NCI-H2107 treated with DMSO at 0.1 percent for 48 hours (cell line): Measurements from ENCODE around the gene KCNH4.
"Not testable (repeated sequence)": the region's sequence is repeated elsewhere in the genome, so short reads cannot be mapped to it uniquely, and the experiment has no call there.

Experiments
- DNase-seq: peaks from one replicate; lab custom pipeline; 2025; ENCODE audit not compliant: unreplicated experiment; lab: John Stamatoyannopoulos, UW

KCNH4 gene

GRCh38 chr17:42140690-42141089 is 40.3 kb downstream of the KCNH4 start:
- DNase-seq: not testable (repeated sequence)

GRCh38 chr17:42138749-42139492 is 42.0 kb downstream of the KCNH4 start:
- no peak for DNase-seq

GRCh38 chr17:42136654-42137051 is 44.3 kb downstream of the KCNH4 start:
- DNase-seq: no peak

GRCh38 chr17:42135664-42136653 is 45.0 kb downstream of the KCNH4 start:
- DNase-seq: no peak

- DNase-seq: no peak
These were observed 45.8 kb downstream of the KCNH4 start for GRCh38 chr17:42135151-42135550.

- DNase-seq: peak; percentile 91
These were observed 47.4 kb downstream of the KCNH4 start for GRCh38 chr17:42133461-42134041.

- peak; percentile 94 for DNase-seq
These were observed 48.0 kb downstream of the KCNH4 start for GRCh38 chr17:42132941-42133340.

- no peak for DNase-seq
These were observed 48.9 kb downstream of the KCNH4 start for GRCh38 chr17:42131981-42132432.

GRCh38 chr17:42131232-42131631 is 49.7 kb downstream of the KCNH4 start:
- DNase-seq: no peak

- no peak for DNase-seq
These were observed 50.5 kb downstream of the KCNH4 start for GRCh38 chr17:42130310-42130936.

- no peak for DNase-seq
These were observed 51.7 kb downstream of the KCNH4 start for GRCh38 chr17:42129109-42129837.

GRCh38 chr17:42127414-42127813 is 53.5 kb downstream of the KCNH4 start:
- DNase-seq: no peak

- no peak for DNase-seq
These were observed 54.1 kb downstream of the KCNH4 start for GRCh38 chr17:42126836-42127235.

- DNase-seq: no peak
These were observed 55.4 kb downstream of the KCNH4 start for GRCh38 chr17:42125565-42125964.

GRCh38 chr17:42124256-42124655 is 56.7 kb downstream of the KCNH4 start:
- no peak for DNase-seq

- no peak for DNase-seq
These were observed 58.3 kb downstream of the KCNH4 start, which contains the start of gene HSPB9 for GRCh38 chr17:42122371-42123303. TSS of gene HSPB9 (plus strand) at chr17:42122804. CDS start at chr17:42122851, 47 bp downstream.

- peak; percentile 20 for DNase-seq
These were observed 59.9 kb downstream of the KCNH4 start, which contains the start of gene KAT2A for GRCh38 chr17:42120770-42121769. TSS of gene KAT2A (minus strand) at chr17:42121367. CDS start at chr17:42121304, 63 bp downstream.
